ENCODE data around the gene SMTNL1. TPM values are rescaled to one million over a fixed set of nuclear protein-coding genes. Genes with fewer than 3 reads are reported as not detected.

SMTNL1 gene
- total RNA-seq, 1 experiment from 2014 or later: not detected

DNA sequence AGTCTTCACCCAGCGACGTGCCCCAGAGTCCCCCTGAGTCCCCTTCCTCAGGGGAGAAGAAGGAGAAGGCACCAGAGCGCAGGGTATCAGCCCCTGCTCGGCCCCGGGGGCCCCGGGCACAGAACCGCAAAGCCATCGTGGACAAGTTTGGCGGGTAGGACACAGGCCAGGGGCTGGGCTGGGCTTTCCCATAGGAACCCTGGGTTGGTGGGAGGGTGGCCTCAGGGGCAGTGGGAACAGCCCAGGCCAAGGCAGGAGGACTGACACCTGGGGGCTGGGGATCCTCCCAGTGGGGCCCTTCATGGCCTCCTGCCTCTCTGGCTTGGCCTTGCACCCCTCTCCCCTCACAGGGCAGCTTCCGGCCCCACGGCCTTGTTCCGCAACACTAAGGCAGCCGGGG is 8.5 kb downstream of the SMTNL1 start:
- WGBS (ENCODE audit: extremely low coverage, insufficient read length, low lambda C conversion rate): no CpG with 5 or more reads among the region's 13 CpGs
- Histone ChIP-seq H2BK20ac (ENCODE audit: low read depth, low read length, poor library complexity, severe bottlenecking) (no peak overlapping the region), H3K4me2 (ENCODE audit: insufficient read depth, insufficient read length, low read length) (no peak overlapping the region), H3K27ac (ENCODE audit: insufficient read length, low read depth, low read length) (no peak overlapping the region), H2BK120ac (ENCODE audit: low read depth, low read length, poor library complexity, severe bottlenecking) (no peak overlapping the region), H2BK5ac (ENCODE audit: insufficient read length, low read length) (no peak overlapping the region), H2AK5ac (ENCODE audit: insufficient read length, low read length) (no peak overlapping the region), H2AFZ (ENCODE audit: low read length) (no peak overlapping the region), H2BK15ac (ENCODE audit: low read depth, low read length) (no peak overlapping the region), H3K23ac (ENCODE audit: insufficient read length, low read depth, low read length) (no peak overlapping the region), H4K5ac (ENCODE audit: insufficient read length, low read depth, low read length) (no peak overlapping the region), H3K79me2 (ENCODE audit: insufficient read depth, low read length) (no peaks in the 10 kb centered on the region), H3K4ac (ENCODE audit: low read depth, low read length) (no peak overlapping the region), H3K79me1 (ENCODE audit: insufficient read depth, low read depth, low read length, poor library complexity, severe bottlenecking) (no peaks in the 10 kb centered on the region), H3K18ac (ENCODE audit: insufficient read length, low read depth, low read length) (no peak overlapping the region), H2BK12ac (ENCODE audit: insufficient read length, low read depth, low read length) (no peak overlapping the region), H4K20me1 (ENCODE audit: control insufficient read depth, insufficient read depth, insufficient read length) (no peaks in the 10 kb centered on the region), H3K27me3 (ENCODE audit: insufficient read depth, low read length) (no peaks in the 10 kb centered on the region), H3K56ac (ENCODE audit: insufficient read length, low read depth, low read length) (no peak overlapping the region), H3K9ac (ENCODE audit: extremely low read depth, insufficient read length, low read length) (no peak overlapping the region), H3K14ac (ENCODE audit: insufficient read depth, low read length) (no peak overlapping the region), H3K9me3 (ENCODE audit: control insufficient read depth, low read depth, low read length) (no peaks in the 10 kb centered on the region), H3K4me1 (ENCODE audit: insufficient read depth, low read length) (peaks cover 4% of the 10 kb centered on the region; the same call in 1 of the 2 replicates), H3K23me2 (ENCODE audit: insufficient read length, low read depth, low read length, poor library complexity, severe bottlenecking) (no peaks in the 10 kb centered on the region), H4K8ac (replicated peaks; ENCODE audit: insufficient read length, low read depth, low read length) (no peak overlapping the region), H3T11ph (ENCODE audit: low read length) (no peak overlapping the region), H4K91ac (ENCODE audit: insufficient read length, low read depth, low read length) (no peak overlapping the region)
- DNase-seq: no peak
- Mint-ChIP-seq H3K27me3 (ENCODE audit: low read depth) (peaks cover 26% of the 10 kb centered on the region), H3K4me3 (no peak overlapping the region; a peak in 1 of 5 replicates), H3K4me1 (peaks cover 21 to 38% of the 10 kb centered on the region in 2 experiments), H3K36me3 (ENCODE audit: insufficient read depth in 1 of 3, low read depth in 3 of 3) (peaks cover 0 to 8% (median 3%) of the 10 kb centered on the region in 3 experiments; a peak in 5 of 7 replicates), H3K27ac (no peak overlapping the region), H3K9me3 (no peaks in the 10 kb centered on the region)
- TF ChIP-seq, protein P1, sequence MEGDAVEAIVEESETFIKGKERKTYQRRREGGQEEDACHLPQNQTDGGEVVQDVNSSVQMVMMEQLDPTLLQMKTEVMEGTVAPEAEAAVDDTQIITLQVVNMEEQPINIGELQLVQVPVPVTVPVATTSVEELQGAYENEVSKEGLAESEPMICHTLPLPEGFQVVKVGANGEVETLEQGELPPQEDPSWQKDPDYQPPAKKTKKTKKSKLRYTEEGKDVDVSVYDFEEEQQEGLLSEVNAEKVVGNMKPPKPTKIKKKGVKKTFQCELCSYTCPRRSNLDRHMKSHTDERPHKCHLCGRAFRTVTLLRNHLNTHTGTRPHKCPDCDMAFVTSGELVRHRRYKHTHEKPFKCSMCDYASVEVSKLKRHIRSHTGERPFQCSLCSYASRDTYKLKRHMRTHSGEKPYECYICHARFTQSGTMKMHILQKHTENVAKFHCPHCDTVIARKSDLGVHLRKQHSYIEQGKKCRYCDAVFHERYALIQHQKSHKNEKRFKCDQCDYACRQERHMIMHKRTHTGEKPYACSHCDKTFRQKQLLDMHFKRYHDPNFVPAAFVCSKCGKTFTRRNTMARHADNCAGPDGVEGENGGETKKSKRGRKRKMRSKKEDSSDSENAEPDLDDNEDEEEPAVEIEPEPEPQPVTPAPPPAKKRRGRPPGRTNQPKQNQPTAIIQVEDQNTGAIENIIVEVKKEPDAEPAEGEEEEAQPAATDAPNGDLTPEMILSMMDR (conservative IDR thresholded peaks at IDR 0.05): no peak

All from H9 (cell line).